HG03139 (cell line): ENCODE data around the gene RAMP1.

ENCODE experiments used
- ATAC-seq: cut with Tn5 transposase; IDR thresholded peaks from one replicate; pipeline ENCODE4 v1.9.1; 2021; ENCODE audit not compliant: unreplicated experiment

Gene RAMP1

GRCh38 chr2:237913193-237913917 lies 53.9 kb downstream of the RAMP1 start:
- no peak for ATAC-seq

GRCh38 chr2:237915576-237915975 lies 56.2 kb downstream of the RAMP1 start:
- no peak for ATAC-seq

- ATAC-seq: no peak
Measured at GRCh38 chr2:237916296-237916695, 56.9 kb downstream of the RAMP1 start.

- no peak for ATAC-seq
Measured at GRCh38 chr2:237917696-237918374, 58.4 kb downstream of the RAMP1 start.

- ATAC-seq: no peak
Measured at GRCh38 chr2:237919593-237919992, 60.2 kb downstream of the RAMP1 start.

GRCh38 chr2:237920673-237921072 lies 61.2 kb downstream of the RAMP1 start:
- no peak for ATAC-seq

- no peak for ATAC-seq
Measured at GRCh38 chr2:237921967-237922492, 62.6 kb downstream of the RAMP1 start.

GRCh38 chr2:237922641-237923361 lies 63.4 kb downstream of the RAMP1 start:
- no peak for ATAC-seq

GRCh38 chr2:237923481-237924163 lies 64.2 kb downstream of the RAMP1 start:
- ATAC-seq: peak; percentile 77

GRCh38 chr2:237924164-237924534 lies 64.7 kb downstream of the RAMP1 start:
- ATAC-seq: no peak

- ATAC-seq: no peak
Measured at GRCh38 chr2:237927135-237927534, 67.7 kb downstream of the RAMP1 start.

- ATAC-seq: no peak
Measured at GRCh38 chr2:237927986-237928385, 68.6 kb downstream of the RAMP1 start.

GRCh38 chr2:237929979-237930378 lies 70.6 kb downstream of the RAMP1 start:
- no peak for ATAC-seq

- no peak for ATAC-seq
Measured at GRCh38 chr2:237931205-237931721, 71.8 kb downstream of the RAMP1 start.

- ATAC-seq: no peak
Measured at GRCh38 chr2:237932731-237933131, 73.3 kb downstream of the RAMP1 start.

GRCh38 chr2:237934186-237934585 lies 74.8 kb downstream of the RAMP1 start:
- no peak for ATAC-seq

- ATAC-seq: no peak
Measured at GRCh38 chr2:237935740-237936452, 76.5 kb downstream of the RAMP1 start.

- no peak for ATAC-seq
Measured at GRCh38 chr2:237939251-237939650, 79.8 kb downstream of the RAMP1 start.

- no peak for ATAC-seq
Measured at GRCh38 chr2:237940828-237941227, 81.4 kb downstream of the RAMP1 start.

GRCh38 chr2:237941239-237941638 lies 81.8 kb downstream of the RAMP1 start:
- ATAC-seq: no peak
